Measurements from ENCODE around the gene GCN1.

GRCh38 chr12:120204171-120204570 is 9.7 kb upstream of the GCN1 start:
- TF ChIP-seq POLR2A (IDR thresholded peaks at IDR 0.05) (no peak), POLR2AphosphoS5 (IDR thresholded peaks at IDR 0.05) (no peak), CTCF (IDR thresholded peaks at IDR 0.05) (no peak)

Measured in upper lobe of left lung (tissue), 4 donors.